ENCODE data around the gene SPNS2.

SPNS2 gene

DNA sequence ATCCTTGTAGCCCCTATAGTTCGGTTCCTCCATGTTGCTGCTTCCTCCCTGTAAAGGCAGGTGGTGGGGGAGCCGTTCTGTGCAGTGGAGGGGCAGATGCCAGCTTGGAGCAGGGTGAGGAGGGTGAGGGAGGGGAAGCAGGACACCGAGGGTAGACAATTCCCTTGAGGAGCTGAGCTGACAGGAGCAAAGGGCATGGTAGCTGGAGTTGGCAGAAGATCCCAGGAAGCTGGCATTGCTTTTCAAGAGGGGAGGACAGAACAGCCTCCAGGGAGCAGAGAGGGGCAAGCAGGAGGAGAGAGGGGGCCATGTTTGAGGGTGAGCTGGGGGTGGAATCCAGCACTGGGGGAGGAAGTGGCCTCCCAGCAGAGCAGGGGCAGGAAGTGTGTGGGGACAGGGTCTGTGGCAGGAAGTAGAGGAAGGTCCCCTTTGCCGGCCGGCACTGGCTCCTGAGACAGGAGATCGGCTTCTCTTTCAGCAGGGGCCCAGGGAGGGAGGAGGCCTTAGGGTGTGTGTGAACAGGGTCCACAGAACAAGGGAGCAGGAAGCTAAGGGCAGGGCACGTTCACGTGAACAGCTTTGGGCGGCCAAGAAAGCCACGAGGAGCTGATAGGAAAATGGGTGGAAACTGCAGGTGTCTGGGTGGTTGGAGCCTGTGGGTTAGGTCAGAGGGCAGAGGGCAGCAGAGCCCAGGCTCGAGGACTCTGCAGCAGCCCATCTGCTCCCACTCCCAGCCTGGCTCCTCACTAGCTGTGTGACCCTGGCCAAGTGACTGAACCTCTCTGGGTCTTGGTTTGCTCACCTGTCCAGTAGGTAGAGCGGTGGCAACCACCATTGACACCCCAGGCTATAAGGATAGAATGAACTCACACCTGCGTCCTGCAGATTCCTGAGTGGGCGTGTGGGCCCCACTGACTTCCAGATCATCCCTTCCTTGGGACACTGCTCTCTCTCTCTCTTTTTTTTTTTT is 17.5 kb upstream of the SPNS2 start:
- H3K4me3 ChIP-seq (ENCODE audit: low read depth, low read length), result no peak overlapping the region

DNA sequence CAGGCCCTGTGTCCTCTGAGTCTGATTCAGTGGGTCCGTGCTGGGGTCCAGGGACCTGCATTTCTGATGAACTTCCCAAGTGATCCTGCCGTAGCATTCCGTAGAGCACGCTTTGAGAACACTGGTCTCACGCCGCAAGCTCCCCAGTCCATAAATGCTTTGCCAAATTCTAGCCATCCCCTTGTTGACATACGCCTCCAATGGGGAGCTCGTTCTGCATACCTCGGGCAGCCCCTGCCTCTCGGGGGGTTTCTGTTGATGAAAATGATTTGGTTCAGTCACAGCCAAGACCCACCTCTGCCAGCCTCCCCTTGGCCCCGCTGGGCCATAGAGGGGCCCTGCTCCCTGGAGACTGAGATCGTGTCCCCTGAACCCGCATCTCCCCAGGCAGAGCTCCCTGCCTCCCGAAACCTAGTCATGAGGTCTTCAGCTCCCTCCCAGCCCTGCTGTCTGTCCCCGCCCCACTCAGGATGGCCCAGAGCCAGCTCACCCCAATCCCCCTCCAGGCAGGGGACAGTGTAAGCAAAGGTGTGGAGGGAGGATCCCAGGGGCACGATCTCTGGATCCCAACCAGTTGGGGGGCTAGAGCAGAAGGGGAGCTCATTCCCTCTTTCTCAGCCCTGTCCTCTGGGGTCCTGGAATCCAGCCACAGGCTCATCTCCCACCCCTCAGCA is 16.2 kb upstream of the SPNS2 start:
- no peak overlapping the region for H3K4me3 ChIP-seq (ENCODE audit: low read depth, low read length)

DNA sequence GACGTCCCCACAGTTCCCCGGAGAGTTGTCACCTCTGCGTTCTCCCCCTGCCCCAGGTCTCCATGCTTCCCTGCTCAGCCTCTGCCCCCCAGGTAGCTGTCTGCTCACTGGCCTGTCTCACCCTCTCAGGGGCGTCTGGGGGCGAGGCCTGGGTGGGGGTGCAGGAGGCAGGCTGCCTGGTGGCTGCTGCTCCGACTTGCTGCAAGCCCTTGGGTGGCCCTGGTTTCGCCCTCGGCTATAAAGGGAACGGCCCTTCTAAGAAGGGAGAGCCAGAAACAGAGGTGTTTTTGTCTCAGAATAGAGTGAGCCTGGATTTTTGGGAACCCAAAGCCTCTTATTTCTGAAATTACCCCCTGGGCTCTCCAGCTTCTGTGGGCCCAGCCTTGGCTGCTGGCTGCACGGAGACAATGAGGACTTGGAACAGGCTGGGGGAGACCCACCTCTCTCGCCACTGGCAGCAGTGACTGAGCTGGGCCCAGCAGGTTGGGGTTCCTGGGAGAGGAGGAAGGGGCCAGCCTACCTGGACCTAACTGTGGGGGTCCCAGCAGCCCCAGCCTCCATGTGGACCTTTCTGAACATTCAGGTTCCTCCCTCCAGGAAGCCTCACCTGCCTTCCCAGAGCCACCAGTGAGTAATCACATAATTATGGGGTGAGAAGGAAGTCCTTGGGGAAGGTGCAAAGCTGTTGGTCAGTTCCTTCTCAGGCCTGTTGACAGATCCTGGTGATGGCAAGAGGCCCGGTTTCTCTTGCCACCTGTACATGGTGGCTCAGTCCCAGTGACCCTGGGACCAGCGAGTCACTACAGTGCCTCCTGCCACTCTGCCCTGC is 15.5 kb upstream of the SPNS2 start:
- H3K4me3 ChIP-seq (ENCODE audit: low read depth, low read length), result no peak overlapping the region

DNA sequence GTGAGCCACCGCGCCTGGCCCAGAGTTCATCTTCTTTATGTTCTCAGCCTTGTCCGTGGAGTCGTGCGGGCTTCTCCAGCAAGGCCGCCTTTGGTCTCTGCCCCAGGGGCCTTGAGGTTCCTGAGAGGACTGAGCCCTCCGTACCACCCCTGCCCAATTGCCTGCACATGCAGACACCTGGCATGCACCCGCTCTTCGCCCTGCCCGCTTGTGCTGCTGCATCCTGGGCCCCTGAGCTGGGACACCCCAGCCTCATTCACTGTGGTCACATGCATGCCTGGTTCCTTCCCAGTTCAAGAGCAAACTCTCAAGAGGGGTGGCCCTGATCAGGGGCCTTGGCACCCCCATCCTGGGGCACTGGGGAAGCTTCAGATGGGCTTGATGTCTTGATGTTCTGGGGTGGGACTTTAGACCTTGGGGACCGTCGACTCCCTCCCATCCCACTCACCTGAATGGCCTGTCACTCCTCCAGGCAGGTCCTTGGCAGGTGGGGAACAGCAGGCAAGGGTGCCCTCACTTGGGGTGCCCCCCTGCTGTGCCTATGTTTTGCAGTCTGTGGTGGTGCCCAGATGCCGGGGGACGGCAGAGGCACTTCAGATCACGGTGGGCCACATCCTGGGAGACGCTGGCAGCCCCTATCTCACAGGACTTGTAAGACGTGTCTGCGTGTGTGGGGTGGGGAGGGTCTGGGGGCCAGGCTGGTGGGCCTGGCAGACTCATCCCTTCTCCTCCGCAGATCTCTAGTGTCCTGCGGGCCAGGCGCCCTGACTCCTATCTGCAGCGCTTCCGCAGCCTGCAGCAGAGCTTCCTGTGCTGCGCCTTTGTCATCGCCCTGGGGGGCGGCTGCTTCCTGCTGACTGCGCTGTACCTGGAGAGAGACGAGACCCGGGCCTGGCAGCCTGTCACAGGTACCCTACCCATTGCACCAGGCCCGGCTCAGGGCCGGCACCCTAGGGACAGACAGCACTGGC is 12.7 kb upstream of the SPNS2 start:
- no peak overlapping the region for H3K4me3 ChIP-seq (ENCODE audit: low read depth, low read length)

DNA sequence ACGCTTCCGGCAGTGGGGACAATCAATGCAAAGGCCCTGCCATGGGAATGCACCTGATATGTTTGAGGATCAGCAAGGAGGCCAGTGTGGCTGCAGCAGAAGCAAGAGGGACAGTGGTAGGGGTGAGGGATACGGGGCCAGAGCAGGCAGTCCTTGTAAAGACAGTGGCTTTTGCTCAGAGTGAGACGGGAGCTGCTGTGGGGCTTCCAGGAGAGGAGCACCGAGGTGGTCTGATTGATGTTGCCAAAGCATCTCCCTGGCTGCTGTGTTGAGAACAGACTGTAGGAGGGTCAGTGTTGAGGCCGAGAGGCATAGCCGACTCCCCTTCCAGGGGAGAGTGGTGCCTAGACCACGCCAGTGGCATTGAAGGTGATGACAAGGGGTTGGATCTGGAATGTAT is 11.4 kb upstream of the SPNS2 start:
- no peak overlapping the region for H3K4me3 ChIP-seq (ENCODE audit: low read depth, low read length)

DNA sequence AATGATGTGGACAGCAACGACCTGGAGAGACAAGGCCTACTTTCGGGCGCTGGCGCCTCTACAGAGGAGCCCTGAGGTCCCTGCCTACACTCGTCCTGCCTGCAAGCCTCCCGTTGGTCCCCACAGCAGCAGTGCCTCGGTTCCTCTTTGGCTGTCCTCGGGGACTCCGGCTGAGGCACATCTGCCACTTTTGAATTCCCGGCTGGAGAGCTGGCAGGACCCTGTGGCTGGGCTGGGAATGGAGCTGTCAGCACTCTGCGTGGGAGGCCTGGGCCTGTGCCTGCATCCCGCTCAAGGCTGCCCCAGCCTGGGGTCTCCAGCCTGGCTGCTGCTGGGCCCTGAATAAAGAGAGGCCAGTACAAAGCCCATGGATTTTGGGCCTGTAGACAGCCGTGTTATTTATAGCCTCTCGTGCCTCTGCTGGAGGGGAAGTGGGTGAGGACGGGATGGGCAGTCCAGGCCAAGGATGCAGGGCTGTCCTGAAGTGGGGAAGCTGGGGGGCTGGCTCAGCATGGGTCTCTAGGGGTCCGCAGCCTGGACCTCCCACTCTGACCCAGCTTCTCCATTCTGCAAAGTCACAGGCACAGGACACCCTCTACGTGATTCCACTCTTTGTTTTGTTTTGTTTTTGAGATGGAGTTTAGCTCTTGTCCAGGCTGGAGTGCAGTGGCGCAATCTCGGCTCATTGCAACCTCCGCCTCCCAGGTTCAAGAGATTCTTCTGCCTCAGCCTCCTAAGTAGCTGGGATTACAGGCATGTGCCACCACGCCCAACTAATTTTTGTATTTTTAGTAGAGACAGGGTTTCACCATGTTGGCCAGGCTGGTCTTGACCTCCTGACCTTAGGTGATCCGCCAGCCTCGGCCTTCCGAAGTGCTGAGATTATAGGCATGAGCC is 10.6 kb upstream of the SPNS2 start:
- H3K4me3 ChIP-seq (ENCODE audit: low read depth, low read length), result no peak overlapping the region

DNA sequence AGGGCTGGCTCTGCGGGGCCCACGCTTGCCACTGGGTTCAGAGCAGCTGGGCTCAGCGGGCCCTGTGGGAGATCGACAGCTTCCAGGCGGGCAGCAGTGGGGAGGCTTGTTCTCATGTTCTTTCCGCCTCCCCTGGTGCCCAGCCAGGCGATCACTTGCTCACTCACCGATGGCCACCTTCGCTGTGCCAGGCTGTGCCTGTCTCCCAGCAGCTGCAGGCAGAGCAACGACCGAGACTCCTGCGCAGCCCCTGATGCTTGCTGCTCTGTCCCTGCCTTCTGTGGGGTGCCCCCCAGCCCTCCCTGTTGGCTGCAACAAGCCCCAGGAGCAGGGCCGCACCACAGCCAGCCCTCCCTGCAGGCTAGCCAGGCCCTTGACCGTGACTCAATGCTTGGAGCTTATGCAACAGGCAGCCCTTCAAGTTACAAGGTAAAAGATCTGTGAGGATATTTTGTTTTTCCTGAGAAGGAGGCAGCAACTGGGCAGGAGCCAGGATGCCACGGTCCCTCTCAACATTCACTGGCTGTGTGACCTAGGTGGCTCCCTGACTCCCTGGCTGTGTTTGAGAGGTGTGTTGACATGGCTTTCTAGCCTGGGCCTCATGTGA is 9.6 kb upstream of the SPNS2 start:
- H3K4me3 ChIP-seq (ENCODE audit: low read depth, low read length), result no peak overlapping the region

DNA sequence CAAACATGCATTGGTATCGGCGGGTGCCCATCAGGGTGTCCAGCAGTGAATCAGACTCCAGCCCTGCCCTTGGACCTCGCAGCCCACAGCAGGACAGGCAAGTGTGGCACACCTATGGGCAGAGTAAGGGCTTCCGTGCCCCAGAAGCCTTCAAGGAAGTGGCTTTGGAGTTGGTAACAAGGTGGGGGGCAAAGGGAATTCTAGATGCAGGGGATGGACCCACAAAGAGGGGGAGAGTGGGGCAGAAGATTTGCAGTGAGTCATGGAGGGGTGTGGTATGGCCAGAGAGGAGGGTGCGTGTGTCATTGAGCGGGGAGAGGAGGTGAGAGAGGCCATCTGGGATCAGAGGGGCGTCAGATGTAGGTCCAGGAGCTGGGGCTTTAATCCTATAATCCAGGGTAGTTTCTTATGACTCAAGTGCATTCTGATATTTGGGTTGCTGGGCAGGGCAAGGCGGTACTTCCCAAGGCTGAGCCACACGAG is 8.5 kb upstream of the SPNS2 start:
- H3K4me3 ChIP-seq (ENCODE audit: low read depth, low read length), result no peak overlapping the region

DNA sequence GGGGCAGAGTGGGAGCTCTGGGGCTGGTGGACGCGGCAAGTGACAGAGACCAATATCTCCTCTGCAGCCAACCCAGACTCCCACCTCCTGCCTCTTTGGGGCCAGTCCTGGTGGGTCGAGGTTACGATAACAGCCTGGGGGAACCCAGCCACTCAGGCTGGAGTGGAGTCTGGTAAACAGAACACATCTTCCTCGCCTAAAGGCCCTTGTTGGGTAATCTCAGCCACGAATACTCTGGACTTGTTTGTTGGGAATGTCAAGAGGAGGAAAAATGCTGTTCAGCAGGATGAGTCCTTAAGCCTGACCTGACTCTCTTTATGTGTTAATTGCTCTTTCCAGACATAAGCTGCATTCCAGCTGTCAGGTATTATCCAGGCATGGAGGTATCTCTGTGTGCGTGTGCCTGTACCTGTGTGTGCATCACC is 8.0 kb upstream of the SPNS2 start:
- H3K4me3 ChIP-seq (ENCODE audit: low read depth, low read length), result no peak overlapping the region

DNA sequence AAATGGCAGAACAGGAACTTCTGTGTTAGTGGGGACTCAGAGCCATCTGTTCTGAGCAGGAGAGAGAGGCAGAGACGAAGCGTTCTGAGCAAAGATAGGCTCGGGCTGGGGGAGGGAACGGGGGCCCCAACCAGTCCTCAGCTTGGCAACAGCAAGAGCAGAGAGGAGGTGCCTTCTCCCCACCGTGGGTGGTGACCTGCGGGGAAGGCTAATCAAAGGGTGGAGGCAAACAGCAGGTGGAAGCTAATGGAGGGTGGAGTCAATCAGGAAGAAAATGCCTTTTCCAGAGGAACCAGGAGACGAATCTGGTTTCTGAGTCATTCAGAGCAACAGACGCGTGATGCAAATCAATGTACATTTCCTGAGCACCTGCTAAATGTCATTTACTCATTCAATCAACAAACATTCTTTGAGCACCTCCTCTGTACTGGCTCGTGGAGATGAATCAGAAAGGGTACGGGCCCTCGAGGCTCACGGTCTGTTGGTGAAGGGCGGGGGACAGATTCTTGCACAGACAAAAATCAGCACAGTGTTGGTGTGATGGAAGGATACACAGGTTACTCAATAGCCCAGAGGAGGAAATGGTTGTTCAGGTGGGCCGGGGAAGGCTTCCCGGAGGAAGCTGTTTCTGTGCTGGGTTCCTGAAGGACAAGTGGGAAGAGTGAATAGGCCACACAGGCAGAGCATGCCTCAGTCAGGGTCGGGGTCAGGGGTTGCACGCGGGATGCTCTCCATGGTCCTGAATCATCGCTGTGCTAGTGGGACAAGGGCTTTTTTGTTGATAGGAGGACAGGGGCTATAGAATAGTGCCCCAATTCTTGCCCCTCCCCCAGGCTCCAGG is 5.7 kb upstream of the SPNS2 start:
- H3K4me3 ChIP-seq (ENCODE audit: low read depth, low read length), result no peak overlapping the region

DNA sequence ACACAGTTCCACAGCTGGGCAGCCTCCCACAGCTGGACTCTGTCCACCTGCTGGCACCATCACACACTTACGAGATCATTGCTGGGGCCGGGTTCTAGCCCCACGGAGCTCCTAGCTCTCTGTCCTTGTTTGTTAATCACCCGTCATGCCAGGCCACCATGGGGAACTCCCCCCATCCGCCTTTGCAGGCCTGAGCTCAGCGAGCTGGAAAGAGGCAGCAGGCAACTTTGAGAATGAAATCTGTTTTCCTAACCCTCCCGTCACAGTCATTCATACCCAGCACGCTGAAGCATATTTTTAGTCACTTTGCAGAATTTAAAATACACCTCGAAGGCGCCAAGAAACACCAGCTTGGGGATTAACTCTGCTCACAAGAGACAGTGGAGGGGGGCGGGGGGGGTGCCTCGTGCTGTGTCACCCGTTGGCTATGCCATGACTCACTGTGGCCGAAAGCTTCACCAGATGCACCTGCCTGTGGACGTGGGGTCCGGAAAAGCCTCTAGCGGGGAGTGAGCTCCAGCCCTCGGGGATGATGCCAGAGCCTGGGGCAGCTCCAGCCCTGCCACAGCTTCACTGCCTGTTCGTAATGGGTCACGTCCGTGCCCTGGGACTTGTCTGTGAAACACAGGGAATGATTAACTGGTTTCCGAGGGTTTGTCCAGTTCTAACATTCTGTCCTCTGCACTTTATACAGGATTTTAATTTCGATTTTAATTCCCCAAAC is 1.4 kb upstream of the SPNS2 start:
- no peak overlapping the region for H3K4me3 ChIP-seq (ENCODE audit: low read depth, low read length)

DNA sequence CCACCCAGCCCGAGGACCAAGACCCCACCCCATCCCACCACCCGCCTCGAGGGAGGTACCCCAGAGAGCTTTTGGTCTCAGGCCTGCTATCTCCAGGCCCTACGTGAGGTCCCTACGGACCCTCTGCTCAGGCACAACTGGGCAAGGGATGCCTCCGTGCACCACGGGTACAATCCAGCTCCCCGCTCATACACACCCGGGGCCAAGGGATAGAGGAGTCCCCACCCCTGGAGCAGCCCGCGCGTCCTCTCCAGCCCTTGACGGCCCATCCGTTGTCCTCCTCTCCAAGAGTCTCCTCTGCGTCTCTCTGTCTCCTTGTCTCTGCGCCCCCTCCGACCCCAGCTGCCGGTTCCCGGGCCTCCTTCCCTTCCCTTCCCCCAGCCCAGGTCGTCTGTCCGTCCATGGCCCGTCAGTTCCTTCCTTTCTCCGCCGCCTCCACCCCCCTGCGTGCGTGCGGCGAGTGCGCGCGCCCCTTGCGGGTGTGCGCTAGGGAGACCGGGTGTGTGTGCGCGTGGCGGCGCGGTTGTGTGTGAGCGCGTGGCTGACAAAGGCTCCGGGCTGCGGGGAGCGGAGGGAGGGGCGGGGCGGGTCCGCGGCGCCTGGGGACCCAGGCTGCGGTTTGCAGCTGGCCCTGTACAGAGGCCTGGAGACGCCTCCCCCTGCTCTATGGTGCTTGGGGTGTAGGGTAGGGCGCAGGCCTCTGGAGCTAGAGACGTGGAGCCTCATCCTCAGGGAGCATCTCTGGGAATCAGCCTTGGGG is 930 bp downstream of the SPNS2 start:
- H3K4me3 ChIP-seq (ENCODE audit: low read depth, low read length), result peak overlapping the region; percentile 17

DNA sequence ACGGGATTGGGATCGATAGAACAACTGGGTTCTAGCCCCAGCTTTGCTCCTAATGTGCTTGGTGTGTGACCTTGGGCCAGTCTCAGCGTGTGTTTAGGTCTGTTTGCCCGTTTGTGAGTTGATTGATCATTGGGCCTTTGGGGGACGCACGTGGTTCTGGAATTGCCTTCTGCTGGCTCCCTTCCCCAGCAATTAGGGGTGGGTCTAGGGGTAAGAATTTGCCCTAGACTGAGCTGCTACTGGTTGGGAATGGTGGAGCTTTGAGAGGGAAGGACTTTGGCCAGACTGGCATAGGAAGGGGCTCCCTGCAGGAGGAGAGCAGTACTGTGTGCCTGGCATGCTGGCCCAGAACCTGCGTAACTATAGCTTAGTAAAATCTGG is 1.5 kb downstream of the SPNS2 start:
- H3K4me3 ChIP-seq (ENCODE audit: low read depth, low read length), result no peak overlapping the region

DNA sequence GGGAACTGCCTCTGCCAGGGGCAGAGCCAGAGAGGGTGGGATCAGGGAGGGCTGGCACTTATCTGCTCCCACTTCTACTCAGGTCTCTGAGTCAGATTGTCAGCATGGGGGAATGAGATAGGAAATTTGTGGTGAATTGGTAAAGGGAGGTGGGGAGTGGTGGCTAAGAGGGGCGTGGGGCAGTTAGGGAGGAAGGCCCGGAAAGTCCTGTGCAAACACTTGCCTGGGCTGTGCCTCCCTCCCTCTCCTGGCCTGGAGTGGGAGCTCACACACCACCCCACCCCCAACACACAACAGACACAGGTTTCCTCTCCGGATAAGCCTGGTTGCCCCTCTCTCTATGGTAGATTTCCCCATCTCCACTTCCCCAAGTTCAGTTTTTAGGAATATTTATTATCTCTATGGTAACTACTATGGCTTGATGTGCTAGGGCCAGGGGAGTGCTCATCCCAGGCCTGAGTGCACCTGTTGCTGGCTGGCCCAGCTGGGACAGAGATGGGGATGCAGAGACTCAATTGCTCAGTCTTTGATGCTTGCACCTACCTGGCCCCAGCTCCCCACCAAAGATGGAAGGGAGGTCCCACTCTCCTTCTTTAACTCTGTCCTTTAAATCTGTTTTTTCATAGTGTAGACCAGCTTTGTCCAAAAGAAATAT is 2.7 kb downstream of the SPNS2 start:
- no peak overlapping the region for H3K4me3 ChIP-seq (ENCODE audit: low read depth, low read length)

DNA sequence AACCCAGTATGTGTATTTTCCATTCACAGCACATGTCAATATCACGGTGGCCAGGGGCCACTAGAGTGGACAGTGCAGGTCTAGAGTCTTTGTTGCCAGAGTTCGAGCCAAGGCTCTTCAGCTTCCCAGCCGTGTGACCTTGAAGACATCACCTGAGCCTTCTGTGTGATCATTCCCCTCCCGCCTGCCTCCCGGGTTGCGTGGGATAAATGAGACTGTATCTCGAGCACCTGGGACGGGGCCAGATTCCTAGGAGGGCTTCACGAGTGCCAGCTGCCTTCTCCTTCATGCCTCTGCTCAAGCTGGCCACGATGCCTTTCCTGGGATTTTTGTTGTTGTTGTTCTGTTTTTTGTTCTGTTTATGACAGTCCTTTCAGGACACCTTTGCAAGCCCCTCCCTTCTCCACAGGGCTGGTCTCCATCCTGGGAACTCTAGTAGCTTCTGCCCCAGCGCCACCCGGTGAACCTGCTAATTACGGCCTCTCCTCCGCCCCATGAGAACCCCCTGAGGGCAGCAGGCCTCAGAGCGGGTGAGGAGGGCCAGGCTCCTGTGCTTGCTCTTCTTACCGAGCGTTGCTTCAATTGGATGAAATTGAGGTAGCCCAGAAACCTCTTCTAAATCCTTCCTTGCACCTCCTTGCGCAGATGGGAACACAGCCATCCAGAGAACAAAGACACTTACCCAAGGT is 3.9 kb downstream of the SPNS2 start:
- no peak overlapping the region for H3K4me3 ChIP-seq (ENCODE audit: low read depth, low read length)
